ENCODE data around the gene CHRM3.

Gene CHRM3

GRCh38 chr1:239432255-239432654 is 45.9 kb downstream of the CHRM3 start:
- no peak for DNase-seq (ENCODE audit: low read depth)
- H3K4me3 ChIP-seq (ENCODE audit: low read depth, low read length): no peak overlapping the region
- in situ Hi-C loops (cut with HindIII; ENCODE audit: low sequenced_read_pairs): loop anchor here (25.0 kb wide), 1 partner anchor 455 kb away; no protein-coding TSS in a partner anchor
- TF ChIP-seq, protein P1, sequence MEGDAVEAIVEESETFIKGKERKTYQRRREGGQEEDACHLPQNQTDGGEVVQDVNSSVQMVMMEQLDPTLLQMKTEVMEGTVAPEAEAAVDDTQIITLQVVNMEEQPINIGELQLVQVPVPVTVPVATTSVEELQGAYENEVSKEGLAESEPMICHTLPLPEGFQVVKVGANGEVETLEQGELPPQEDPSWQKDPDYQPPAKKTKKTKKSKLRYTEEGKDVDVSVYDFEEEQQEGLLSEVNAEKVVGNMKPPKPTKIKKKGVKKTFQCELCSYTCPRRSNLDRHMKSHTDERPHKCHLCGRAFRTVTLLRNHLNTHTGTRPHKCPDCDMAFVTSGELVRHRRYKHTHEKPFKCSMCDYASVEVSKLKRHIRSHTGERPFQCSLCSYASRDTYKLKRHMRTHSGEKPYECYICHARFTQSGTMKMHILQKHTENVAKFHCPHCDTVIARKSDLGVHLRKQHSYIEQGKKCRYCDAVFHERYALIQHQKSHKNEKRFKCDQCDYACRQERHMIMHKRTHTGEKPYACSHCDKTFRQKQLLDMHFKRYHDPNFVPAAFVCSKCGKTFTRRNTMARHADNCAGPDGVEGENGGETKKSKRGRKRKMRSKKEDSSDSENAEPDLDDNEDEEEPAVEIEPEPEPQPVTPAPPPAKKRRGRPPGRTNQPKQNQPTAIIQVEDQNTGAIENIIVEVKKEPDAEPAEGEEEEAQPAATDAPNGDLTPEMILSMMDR (IDR thresholded peaks at IDR 0.05; ENCODE audit: low read depth, low read length, missing control alignments): no peak

GRCh38 chr1:239434181-239434580 is 47.8 kb downstream of the CHRM3 start:
- in situ Hi-C loops (cut with HindIII; ENCODE audit: low sequenced_read_pairs): loop anchor here (25.0 kb wide), 1 partner anchor 453 kb away; no protein-coding TSS in a partner anchor
- no peak overlapping the region for H3K4me3 ChIP-seq (ENCODE audit: low read depth, low read length)
- TF ChIP-seq, protein P1 (IDR thresholded peaks at IDR 0.05; ENCODE audit: low read depth, low read length, missing control alignments): no peak
- DNase-seq (ENCODE audit: low read depth): no peak
